GM10847 (cell line): ENCODE results near the gene RAD51B.

ENCODE experiments used
- POLR2A ChIP-seq: IDR thresholded peaks from 2 replicates; pipeline ENCODE4 v1.6.1; 2011; ENCODE audit not compliant: insufficient read length; ENCODE audit errors: extremely low read depth

RAD51B gene

DNA sequence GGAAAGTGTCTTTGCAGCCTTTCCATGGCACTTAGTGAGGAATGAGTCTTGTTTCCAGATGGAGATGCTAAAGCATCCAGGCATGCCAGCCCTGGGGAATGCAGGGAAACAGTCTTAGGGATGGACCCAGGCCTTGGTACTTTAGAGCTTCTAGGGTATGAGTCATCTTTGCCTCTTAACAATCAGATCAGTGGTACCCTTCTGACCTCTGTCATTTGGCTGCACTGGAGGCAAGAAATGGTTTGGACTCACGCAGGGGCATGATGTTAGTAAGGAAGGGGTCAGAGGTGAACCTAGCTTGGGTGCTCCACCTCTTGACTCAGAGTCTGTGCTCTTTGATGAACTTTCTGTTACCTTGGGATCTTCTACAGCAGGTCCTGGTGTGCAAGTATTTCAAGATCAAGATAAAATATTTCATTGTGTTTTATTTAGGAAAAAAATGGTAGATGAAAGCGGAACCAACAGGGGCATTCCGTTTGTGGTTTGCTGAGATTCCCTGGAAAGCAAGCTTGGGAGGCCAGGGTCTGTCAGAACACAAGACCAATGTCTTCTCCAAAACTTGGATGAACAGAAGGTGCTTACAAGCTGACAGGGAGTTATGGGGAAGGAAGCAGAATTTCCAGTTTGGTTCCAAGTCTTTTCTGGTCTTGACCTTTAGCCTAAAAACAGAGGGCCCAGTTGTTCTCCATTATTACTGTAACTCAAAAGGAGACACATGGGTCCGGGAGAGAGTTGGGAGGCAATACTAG is 757.1 kb downstream of the RAD51B start:
- TF ChIP-seq POLR2A: no peak

DNA sequence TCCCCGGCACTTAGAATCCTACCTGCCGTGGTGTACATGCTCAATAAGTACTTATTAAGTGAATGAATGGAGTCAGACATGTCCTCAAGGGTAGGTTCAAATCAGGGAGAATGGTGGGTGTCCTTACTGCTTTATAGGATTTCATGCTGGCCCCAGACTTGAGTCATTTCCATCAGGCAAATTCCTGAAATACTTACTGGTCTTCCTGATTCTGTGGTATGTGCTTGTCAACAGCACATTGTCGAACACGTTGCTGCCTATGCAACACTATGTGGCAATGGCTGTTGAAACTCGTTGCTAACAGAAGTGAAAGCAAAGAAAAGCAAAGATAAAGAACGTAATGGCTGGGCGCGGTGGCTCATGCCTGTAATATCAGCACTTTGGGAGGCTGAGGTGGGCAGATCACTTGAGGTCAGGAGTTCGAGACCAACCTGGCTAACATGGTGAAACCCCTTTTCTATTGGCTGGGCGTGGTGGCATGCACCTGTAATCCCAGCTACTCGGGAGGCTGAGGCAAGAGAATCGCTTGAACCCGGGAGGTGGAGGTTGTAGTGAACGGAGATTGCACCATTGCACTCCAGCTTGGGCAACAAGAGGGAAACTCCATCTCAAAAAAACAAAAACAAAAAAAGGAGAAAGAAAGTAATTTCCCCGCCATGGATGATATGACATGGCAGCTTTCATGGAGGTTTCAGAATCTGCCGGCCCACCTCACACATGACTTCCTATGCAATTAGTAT is 758.4 kb downstream of the RAD51B start:
- no peak for TF ChIP-seq POLR2A

DNA sequence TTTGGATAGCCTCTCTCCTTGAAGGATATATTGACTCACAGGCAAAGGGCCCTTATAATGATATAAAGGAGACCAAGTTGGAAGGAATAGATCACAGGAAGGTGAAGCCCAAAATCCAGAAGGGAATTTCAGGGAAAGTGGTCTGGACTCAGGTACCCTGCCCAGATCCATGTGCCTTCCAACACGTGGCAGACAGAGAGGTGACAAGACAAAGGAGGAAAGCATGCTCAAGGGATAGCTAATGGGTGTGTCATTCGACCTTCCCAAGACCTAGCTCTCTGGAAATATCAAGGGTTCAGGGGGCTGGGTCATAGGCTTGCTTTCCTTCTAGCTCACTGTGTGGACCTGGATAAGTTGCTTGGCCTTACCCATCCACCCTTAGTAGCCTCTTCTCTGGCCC is 759.0 kb downstream of the RAD51B start:
- TF ChIP-seq POLR2A: no peak

DNA sequence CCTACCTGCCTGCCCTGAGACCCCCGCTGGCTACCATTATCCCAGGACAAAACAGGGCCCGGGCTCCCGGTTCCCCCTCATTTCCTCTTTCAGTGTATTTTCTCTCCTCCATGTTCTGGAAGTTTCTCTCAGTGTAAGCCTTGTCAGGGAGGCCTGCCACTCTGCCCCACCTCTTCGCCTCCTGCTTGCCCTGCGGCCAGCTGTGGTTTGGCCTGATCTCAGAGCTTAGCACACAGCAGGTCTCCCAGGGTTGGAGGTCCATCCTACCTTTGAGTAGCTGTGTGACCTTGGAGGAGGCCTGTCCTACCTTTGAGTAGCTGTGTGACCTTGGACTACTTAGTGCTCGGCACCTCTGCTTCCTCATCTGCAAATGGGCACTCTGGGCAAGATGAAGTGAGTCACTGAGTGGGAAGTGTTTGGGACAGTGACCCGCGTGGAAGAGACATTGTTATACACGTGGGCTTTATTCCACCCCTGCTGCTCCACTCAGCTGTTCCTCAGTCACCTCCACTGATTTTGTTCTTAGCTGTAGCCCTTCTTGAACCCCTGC is 760.6 kb downstream of the RAD51B start:
- TF ChIP-seq POLR2A: no peak

DNA sequence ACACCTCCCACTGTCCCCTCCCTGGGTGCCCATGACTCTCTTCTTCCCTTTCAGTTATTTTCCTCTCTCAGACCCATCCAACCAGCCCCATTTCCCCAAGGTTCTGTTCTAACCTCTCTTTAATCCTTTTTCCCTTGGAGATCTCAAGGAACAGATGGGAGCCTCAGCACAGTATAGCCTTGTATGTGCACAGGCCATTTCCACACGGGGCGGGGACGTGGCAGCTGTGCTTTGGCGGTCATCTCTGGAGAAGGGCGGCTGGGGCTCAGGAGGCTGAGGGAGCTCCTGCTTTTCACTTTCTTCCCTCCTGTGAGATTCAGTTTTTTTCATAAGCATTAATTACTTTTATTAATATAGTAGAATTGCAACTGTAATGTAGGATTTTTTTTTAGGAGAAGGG is 761.1 kb downstream of the RAD51B start:
- TF ChIP-seq POLR2A: no peak

DNA sequence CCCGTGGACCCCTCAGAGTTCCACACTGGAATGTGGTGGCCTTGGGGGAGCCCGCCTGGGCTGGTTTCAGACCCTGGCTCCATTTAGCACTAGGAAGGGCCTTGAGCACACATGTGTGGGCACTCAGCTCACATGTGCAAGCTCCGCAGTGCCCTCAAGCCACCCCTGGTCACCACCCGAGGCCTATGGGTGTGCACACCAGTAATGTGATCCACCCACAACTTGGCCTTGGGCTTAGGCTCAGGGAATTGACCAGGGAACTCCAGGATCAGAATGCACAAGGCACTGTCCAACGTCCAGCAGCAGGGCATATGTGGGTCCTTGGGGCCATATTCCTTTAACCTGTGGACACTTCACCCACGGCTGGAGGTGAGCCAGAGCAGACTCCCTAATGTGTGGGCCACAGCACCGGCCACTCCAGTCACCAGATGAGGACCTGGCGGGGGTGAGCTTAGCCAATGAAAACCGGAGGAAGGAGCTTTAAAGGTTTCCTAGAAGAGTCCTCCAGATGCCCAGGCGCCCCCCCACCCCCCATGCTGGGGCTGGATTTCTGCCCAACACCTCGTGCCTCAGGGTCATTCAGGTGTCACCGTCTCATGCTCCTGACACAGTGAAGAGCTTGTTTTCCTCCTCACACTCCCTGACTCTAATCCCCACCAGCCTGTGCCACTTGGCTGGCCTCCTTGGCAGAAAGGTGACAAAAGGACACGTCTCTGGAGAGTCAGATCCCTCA is 764.1 kb downstream of the RAD51B start:
- TF ChIP-seq POLR2A: no peak

DNA sequence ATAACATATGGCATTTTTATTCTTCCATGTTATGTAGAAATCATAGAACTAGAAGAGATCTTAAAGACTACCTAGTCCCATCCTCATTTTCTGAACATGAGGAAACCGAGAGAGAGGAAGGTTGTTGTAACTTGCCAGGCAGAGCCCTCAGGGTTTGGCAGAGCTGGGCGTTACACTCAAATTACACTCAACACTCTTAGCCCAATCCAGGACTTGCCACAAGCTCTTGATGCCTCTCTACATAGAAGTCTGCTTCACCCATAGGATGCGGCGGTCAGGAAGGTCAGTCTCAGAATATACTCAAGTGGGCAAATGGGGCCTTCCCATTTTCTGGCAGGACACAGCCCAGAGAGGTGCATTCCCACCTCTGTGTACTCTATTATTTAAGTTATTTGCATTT is 765.2 kb downstream of the RAD51B start:
- no peak for TF ChIP-seq POLR2A

DNA sequence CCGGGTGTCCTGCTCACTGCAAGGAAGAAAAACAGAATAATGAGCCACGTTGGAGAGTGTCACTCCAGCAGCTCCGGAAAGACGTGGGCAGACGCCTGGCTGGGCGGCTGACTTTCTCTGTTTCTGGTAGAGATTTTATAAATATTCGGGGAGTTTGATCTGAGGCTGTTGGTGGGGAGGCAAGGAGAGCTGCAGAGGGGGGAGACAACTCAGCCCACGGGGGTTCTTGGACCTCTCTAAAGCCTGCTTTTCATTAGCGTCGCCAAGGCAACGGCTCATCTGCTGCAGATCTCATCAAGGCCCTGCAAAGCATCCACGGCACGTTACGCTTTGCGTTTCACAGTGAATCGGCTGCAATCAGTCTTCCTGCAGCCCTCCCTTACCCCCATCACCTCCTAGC is 766.1 kb downstream of the RAD51B start:
- no peak for TF ChIP-seq POLR2A

DNA sequence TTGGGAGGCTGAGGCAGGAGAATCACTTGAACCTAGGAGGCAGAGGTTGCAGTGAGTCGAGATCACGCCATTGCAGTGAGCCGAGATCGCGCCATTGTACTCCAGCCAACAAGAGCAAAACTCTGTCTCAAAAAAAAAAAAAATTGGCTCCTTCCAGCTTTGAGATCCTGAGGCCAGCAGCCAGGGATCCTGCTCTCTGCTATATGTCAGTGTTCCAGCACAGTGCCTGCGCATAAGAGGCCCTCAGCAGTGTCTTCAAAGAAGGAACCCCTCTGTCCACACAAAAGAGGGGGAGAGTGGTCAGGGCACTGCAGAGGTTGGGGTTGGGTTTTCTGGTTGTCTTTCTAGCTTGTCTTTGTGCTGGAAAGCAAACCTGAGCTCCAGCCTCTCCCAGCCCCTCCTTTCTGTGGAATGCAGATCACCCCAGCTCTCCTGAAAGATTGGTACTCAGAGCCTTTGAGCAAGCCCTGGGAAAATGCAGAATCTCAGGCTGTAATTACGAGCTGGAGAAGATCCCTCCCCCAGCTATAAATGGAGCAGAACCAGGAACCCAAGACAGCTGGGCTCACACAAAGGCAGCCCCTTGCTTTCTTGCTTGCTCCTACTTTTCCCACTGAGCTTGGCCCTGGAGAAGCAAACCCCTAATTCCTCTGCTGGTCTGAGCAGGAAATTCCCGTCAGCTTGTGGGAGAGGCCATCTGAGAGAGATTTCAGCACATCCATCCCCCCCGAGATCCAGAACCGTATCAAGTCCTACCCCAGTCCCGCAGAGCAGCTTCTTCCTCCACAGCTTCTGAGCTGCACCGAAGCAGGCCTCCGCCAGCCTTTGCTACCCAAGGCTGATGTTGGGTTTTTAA is 767.5 kb downstream of the RAD51B start:
- TF ChIP-seq POLR2A: no peak

DNA sequence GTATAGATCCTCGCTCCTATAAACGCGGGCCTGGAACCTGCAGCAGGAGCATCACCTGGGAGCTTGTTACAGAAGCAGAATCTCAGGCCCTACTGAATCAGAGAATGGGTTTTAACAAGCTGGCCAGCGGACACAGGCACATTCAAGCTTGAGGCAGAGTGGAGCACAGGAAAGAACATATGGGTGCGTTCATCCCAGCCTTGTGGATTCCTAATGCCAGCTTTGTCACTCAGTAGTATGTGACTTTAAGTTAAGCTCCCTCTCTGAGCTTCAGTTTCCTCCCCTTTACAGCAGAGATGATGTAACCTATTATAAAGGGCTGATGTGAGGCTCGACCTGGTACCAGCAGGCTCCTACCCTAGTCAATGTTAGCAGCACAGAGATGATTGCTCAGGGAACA is 768.4 kb downstream of the RAD51B start:
- TF ChIP-seq POLR2A: no peak

DNA sequence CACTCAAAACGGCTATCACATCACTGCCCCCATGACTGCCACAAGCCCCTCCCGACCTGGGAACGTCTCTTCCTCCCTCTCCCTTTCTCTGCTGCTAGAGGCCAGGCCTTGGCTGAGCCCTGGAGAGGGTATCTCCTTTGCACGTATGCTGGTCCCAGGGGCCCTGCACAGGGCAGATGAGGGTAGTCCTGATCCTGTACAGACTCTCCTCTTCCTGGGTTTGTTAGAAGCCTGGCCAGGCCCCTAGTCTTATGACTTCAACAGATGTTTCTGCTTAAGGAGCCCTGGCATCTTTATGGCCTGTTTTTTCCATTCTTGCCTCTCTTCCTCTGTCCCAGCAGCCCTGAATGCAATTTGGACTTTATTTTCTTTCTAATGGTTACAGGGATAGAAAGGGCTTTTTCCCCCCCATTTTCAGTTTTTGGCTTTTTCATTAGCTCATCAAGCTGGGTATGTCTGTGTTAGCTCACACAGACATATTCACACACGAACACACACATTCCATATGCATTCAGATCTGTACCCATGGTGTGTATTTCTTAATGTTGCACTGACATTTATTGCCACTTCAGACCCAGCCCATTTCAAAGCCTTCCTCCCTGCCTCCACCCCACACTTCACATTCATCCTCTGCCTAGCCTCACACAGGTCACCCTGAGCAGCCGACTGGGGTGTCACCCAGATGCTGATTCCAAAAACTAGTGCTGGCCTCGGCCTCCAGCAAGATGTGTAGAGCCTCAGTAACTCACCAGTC is 770.0 kb downstream of the RAD51B start:
- no peak for TF ChIP-seq POLR2A

DNA sequence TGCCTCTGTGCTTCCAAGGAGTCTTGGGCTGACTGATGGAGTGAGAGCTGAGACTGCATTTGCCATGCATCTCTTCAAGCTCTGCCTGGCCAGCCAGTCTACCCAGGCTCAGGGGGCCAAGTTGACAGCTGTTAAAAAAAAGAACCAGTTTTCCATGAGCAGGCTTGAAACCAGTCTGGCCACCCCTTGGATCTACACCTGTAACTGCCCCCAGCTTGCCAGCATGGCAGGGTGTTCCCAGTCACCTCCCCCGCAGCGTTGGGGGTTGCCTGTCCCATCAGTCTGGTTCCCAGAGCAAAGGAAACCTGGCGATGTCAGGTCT is 770.6 kb downstream of the RAD51B start:
- TF ChIP-seq POLR2A: no peak

DNA sequence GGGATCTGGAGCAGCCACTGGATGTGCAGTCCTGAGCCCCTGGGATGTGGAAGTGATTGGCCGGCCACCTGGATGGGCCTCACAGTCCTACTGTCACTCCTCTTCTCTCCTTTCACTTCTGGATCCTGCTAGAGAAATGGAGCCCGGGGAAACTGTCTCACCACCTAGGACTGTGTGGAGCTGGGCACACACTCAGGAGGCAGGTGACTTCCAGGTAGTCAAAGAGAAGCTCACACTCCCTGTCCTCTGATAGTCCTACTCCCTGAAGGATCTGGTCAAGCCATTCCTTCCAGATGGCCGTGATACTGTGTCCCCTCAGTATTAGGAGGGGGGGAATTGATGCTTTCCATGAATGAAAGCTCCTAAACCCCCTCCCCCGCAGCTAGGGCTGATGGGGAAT is 772.2 kb downstream of the RAD51B start:
- no peak for TF ChIP-seq POLR2A

DNA sequence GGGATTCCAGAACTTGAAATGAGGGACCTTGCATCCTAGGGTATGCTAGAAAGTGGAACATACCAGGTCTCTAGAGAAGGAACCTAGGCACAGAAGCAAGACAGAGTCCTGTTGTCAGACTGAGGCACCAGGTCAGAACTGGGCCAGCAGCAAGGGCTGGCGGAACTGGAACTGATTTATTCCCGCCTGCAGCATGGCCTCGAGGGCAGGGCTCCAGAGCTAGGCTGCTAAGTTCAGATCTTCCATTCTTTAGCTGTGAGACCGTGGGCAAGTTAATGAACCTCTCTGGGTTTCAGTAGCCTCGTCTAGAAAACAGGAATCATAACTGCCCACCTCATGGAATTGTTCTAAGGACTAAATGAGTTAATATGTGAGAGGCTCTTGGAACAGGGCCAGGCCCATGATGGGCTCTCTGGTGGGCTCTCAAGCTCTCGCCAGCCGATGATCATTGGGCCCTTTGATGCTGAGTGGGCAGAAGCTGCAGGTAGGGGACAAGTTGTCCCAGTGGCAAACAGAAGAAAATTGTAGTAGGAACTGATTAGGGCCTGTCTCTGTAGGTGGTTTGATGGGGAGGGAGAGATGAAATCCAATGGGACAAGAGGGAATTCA is 773.5 kb downstream of the RAD51B start:
- no peak for TF ChIP-seq POLR2A
